Smooth muscle cell (in vitro differentiated cells): ENCODE results near the gene ARHGAP29. TPM values are rescaled to one million over a fixed set of nuclear protein-coding genes. Genes with fewer than 3 reads are reported as not detected.

Experiments
- DNase-seq: peaks from one replicate; lab custom pipeline; 2025; ENCODE audit not compliant: unreplicated experiment; lab: John Stamatoyannopoulos, UW
- H2AFZ ChIP-seq: fragments of 200-600 bp; sonication (generic); 2 replicates; pipeline ENCODE4 v1.6.0; 2016; ENCODE audit warnings: antibody characterized with exemption, low read depth, mild to moderate bottlenecking
- H3F3A ChIP-seq: fragments of 200-600 bp; sonication (generic); 2 replicates; pipeline ENCODE4 v1.6.0; 2017; ENCODE audit warnings: antibody characterized with exemption, low read depth
- H3K27ac ChIP-seq: fragments of 200-600 bp; sonication (generic); 2 replicates; pipeline ENCODE4 v1.5.1; 2016; ENCODE audit warnings: low read depth, mild to moderate bottlenecking
- H3K27me3 ChIP-seq: fragments of 200-600 bp; sonication (generic); 2 replicates; pipeline ENCODE4 v1.6.1; 2016; ENCODE audit warnings: low read depth, mild to moderate bottlenecking
- H3K36me3 ChIP-seq: fragments of 200-600 bp; sonication (generic); 2 replicates; pipeline ENCODE4 v1.5.1; 2016; ENCODE audit warnings: low read depth
- H3K4me1 ChIP-seq: fragments of 200-600 bp; sonication (generic); 2 replicates; pipeline ENCODE4 v1.5.1; 2016; ENCODE audit warnings: low read depth
- H3K4me2 ChIP-seq: fragments of 200-600 bp; sonication (generic); 2 replicates; pipeline ENCODE4 v1.6.0; 2016; ENCODE audit warnings: mild to moderate bottlenecking
- H3K4me3 ChIP-seq: fragments of 200-600 bp; sonication (generic); 2 replicates; pipeline ENCODE4 v1.5.1; 2016; ENCODE audit warnings: mild to moderate bottlenecking
- H3K79me2 ChIP-seq: fragments of 200-600 bp; sonication (generic); 2 replicates; pipeline ENCODE4 v1.6.0; 2016; ENCODE audit warnings: low read depth, mild to moderate bottlenecking
- H3K9ac ChIP-seq: fragments of 200-600 bp; sonication (generic); 2 replicates; pipeline ENCODE4 v1.6.0; 2016; ENCODE audit warnings: low read depth
- H3K9me3 ChIP-seq: fragments of 200-600 bp; sonication (generic); replicated peaks from 2 replicates; pipeline ENCODE4 v1.5.1; 2016; ENCODE audit warnings: low read depth
- H4K20me1 ChIP-seq: fragments of 200-600 bp; sonication (generic); 2 replicates; pipeline ENCODE4 v1.6.0; 2016; ENCODE audit warnings: low read depth
- CTCF ChIP-seq: fragments of 200-600 bp; sonication (generic); IDR thresholded peaks from 2 replicates; pipeline ENCODE4 v1.5.1; 2017; ENCODE audit warnings: borderline replicate concordance, mild to moderate bottlenecking, antibody characterized with exemption; ENCODE audit not compliant: insufficient read depth, poor library complexity, severe bottlenecking
- WGBS: methylation state at CpG from one replicate; pipeline ENCODE4 v1.1.7; 2016; ENCODE audit warnings: low lambda C conversion rate; 5-methylcytosine and 5-hydroxymethylcytosine counted together
- polyA plus RNA-seq: library from polyadenylated mRNA; unstranded; fragments of >200 nt; fragmentation: Nextera tagmentation; extraction: Ambion mirVana; gene quantifications from 2 replicates; pipeline ENCODE4 v1.2.1, GENCODE V29; 2016
- total RNA-seq: library from RNA; depleted of rRNA; stranded (reverse); fragments of >200 nt; gene quantifications from 2 replicates; pipeline ENCODE4 v1.2.3, GENCODE V29; 2014

ARHGAP29 gene
- total and polyA plus RNA-seq, 2 experiments from 2014 or later, result 8.0 to 39.9 TPM

- no peaks in the 10 kb centered on the region for H3K9me3 ChIP-seq
- H3K27me3 ChIP-seq, result peaks cover 12% of the 10 kb centered on the region
- peak overlapping the region; percentile 84 for H3K4me3 ChIP-seq
- no peak overlapping the region for H2AFZ ChIP-seq
- peaks cover 77% of the 10 kb centered on the region for H3K79me2 ChIP-seq
- no peak overlapping the region for H3K9ac ChIP-seq
- WGBS, result 45% methylated on average over 9 of the region's 9 CpGs
- H3K4me1 ChIP-seq, result peaks cover 11% of the 10 kb centered on the region
- peak overlapping the region; percentile 95 for H3K4me2 ChIP-seq
- TF ChIP-seq CTCF, result no peak
- no peaks in the 10 kb centered on the region for H3F3A ChIP-seq
- H3K36me3 ChIP-seq, result no peaks in the 10 kb centered on the region
- no peak overlapping the region for H3K27ac ChIP-seq
- peaks cover 22% of the 10 kb centered on the region for H4K20me1 ChIP-seq
- DNase-seq, result no peak
Observed at GRCh38 chr1:94235189-94236012, 2.0 kb downstream of the ARHGAP29 start.

GRCh38 chr1:94234615-94235014 lies 2.8 kb downstream of the ARHGAP29 start:
- Histone ChIP-seq H3K27me3 (peaks cover 12% of the 10 kb centered on the region), H3K9me3 (no peaks in the 10 kb centered on the region), H3K4me2 (peak overlapping the region; percentile 95), H3F3A (no peaks in the 10 kb centered on the region), H3K9ac (no peak overlapping the region), H3K4me3 (peak overlapping the region; percentile 84), H3K79me2 (peaks cover 85% of the 10 kb centered on the region), H4K20me1 (peaks cover 22% of the 10 kb centered on the region), H3K36me3 (no peaks in the 10 kb centered on the region), H3K4me1 (peaks cover 11% of the 10 kb centered on the region), H2AFZ (no peak overlapping the region), H3K27ac (no peak overlapping the region)
- WGBS, result 69% methylated on average over 1 of the region's 1 CpG
- DNase-seq, result no peak
- no peak for TF ChIP-seq CTCF

GRCh38 chr1:94231746-94232145 lies 5.6 kb downstream of the ARHGAP29 start:
- no peaks in the 10 kb centered on the region for H3K36me3 ChIP-seq
- peaks cover 10% of the 10 kb centered on the region for H3K4me1 ChIP-seq
- no peaks in the 10 kb centered on the region for H3K27me3 ChIP-seq
- H3K79me2 ChIP-seq, result peaks cover 99% of the 10 kb centered on the region
- no peaks in the 10 kb centered on the region for H3K9me3 ChIP-seq
- no peak overlapping the region for H3K4me3 ChIP-seq
- H3K4me2 ChIP-seq, result no peak overlapping the region
- H3K27ac ChIP-seq, result peak overlapping the region; percentile 50
- H2AFZ ChIP-seq, result no peak overlapping the region
- DNase-seq, result no peak
- no peak for TF ChIP-seq CTCF
- no peak overlapping the region for H3K9ac ChIP-seq
- no peaks in the 10 kb centered on the region for H3F3A ChIP-seq
- peaks cover 26% of the 10 kb centered on the region for H4K20me1 ChIP-seq
- 89% methylated on average over 1 of the region's 1 CpG for WGBS
